GM04503 (cell line): ENCODE results near the gene CENPH.
"Not testable (repeated sequence)": the region's sequence is repeated elsewhere in the genome, so short reads cannot be mapped to it uniquely, and the experiment has no call there.

Experiments used
- DNase-seq: peaks from one replicate; pipeline ENCODE4 v3.0.0-alpha.2; 2012; ENCODE audit warnings: low read depth

Gene CENPH

GRCh38 chr5:69250593-69250992 lies 61.2 kb downstream of the CENPH start:
- no peak for DNase-seq

DNA sequence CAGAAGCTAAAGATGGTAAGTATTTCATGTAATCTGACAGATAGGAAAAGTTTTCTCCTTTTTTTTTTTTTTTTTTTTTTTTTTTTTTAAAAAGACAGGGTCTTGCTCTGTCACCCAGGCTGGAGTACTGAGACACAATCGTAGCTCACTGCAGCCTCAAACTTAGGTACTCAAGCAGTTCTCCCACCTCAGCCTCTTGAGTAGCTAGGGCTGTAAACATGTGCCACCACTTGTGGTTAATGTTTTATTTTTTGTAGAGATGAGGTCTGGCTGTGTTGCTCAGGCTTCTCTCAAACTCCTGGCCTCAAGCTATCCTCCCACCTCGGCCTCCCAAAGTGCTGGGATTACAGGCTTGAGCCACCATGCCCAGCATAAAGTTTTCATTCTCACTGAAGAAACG lies 63.1 kb downstream of the CENPH start:
- DNase-seq, result no peak

GRCh38 chr5:69255940-69256339 lies 66.6 kb downstream of the CENPH start:
- DNase-seq, result not testable (repeated sequence)

DNA sequence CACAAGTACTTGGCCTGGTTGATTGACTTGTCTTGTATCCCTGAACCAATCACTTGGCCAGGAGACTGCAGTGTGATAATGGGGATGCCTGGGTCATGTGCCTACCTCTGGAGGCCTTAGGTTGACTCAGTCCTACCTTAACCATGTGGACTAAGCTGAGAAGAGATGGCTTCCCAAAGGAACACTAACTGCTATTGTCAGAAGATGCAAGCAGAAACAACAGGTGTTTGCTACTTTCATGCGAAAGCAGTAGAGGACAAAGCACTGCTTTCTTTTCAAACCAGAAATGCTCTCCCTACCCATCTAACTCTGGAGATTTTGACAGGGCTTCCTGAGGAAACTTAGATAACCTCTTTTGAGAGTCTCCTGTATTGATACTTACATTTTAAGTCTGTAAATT lies 68.2 kb downstream of the CENPH start:
- DNase-seq, result no peak
